H9 (cell line): ENCODE data around the gene CYP2F1. TPM values are rescaled to one million over a fixed set of nuclear protein-coding genes. Genes with fewer than 3 reads are reported as not detected.

Experiments
- DNase-seq: peaks from one replicate; pipeline ENCODE4 v3.0.0-alpha.2; 2017
- H2AFZ ChIP-seq: one replicate; pipeline ENCODE4 v1.6.1; 2013; ENCODE audit warnings: mild to moderate bottlenecking, low read length, control low read depth, moderate library complexity
- H2AK5ac ChIP-seq: 2 replicates; pipeline ENCODE4 v1.6.1; 2013; ENCODE audit warnings: low read length, control low read depth, mixed read lengths; ENCODE audit not compliant: insufficient read length
- H2BK120ac ChIP-seq: one replicate; pipeline ENCODE4 v1.6.1; 2013; ENCODE audit warnings: low read depth, mild to moderate bottlenecking, low read length, control low read depth, inconsistent platforms; ENCODE audit not compliant: poor library complexity, severe bottlenecking
- H2BK12ac ChIP-seq: 2 replicates; pipeline ENCODE4 v1.6.1; 2013; ENCODE audit warnings: low read length, control low read depth, mixed read lengths, low read depth; ENCODE audit not compliant: insufficient read length
- H2BK15ac ChIP-seq: 2 replicates; pipeline ENCODE4 v1.6.1; 2013; ENCODE audit warnings: low read depth, low read length, control low read depth
- H2BK20ac ChIP-seq: one replicate; pipeline ENCODE4 v1.6.1; 2013; ENCODE audit warnings: low read depth, mild to moderate bottlenecking, low read length, control low read depth, inconsistent platforms; ENCODE audit not compliant: poor library complexity, severe bottlenecking
- H2BK5ac ChIP-seq: 2 replicates; pipeline ENCODE4 v1.6.1; 2013; ENCODE audit warnings: low read length, control low read depth, mixed read lengths; ENCODE audit not compliant: insufficient read length
- H3K14ac ChIP-seq: 2 replicates; pipeline ENCODE4 v1.6.1; 2013; ENCODE audit warnings: low read length, control low read depth; ENCODE audit not compliant: insufficient read depth
- H3K18ac ChIP-seq: 2 replicates; pipeline ENCODE4 v1.6.1; 2013; ENCODE audit warnings: low read depth, mild to moderate bottlenecking, mixed read lengths, low read length, control low read depth; ENCODE audit not compliant: insufficient read length
- H3K23ac ChIP-seq: 2 replicates; pipeline ENCODE4 v1.6.1; 2013; ENCODE audit warnings: low read length, control low read depth, mixed read lengths, low read depth; ENCODE audit not compliant: insufficient read length
- H3K23me2 ChIP-seq: 2 replicates; pipeline ENCODE4 v1.6.1; 2013; ENCODE audit warnings: low read depth, mild to moderate bottlenecking, mixed read lengths, low read length, control low read depth; ENCODE audit not compliant: insufficient read length, poor library complexity, severe bottlenecking
- H3K27ac ChIP-seq: 2 replicates; pipeline ENCODE4 v1.5.1; 2013; ENCODE audit warnings: low read length, control low read depth, mixed read lengths, low read depth; ENCODE audit not compliant: insufficient read length
- H3K27me3 ChIP-seq: 2 replicates; pipeline ENCODE4 v1.6.1; 2013; ENCODE audit warnings: low read length, control low read depth, inconsistent platforms; ENCODE audit not compliant: insufficient read depth
- H3K4ac ChIP-seq: 2 replicates; pipeline ENCODE4 v1.6.1; 2013; ENCODE audit warnings: low read depth, mild to moderate bottlenecking, control low read depth, inconsistent platforms, low read length, moderate library complexity
- H3K4me1 ChIP-seq: 2 replicates; pipeline ENCODE4 v1.6.1; 2013; ENCODE audit warnings: low read length, control low read depth, inconsistent platforms; ENCODE audit not compliant: insufficient read depth
- H3K4me2 ChIP-seq: 2 replicates; pipeline ENCODE4 v1.6.1; 2013; ENCODE audit warnings: low read length, control low read depth, mixed read lengths; ENCODE audit not compliant: insufficient read length, insufficient read depth
- H3K56ac ChIP-seq: 2 replicates; pipeline ENCODE4 v1.6.1; 2013; ENCODE audit warnings: low read depth, mild to moderate bottlenecking, mixed read lengths, low read length, control low read depth; ENCODE audit not compliant: insufficient read length
- H3K79me1 ChIP-seq: 2 replicates; pipeline ENCODE4 v1.6.1; 2013; ENCODE audit warnings: low read depth, mild to moderate bottlenecking, moderate library complexity, low read length, control low read depth, inconsistent platforms; ENCODE audit not compliant: insufficient read depth, poor library complexity, severe bottlenecking
- H3K79me2 ChIP-seq: 2 replicates; pipeline ENCODE4 v1.6.1; 2013; ENCODE audit warnings: low read length, control low read depth, inconsistent platforms; ENCODE audit not compliant: insufficient read depth
- H3K9ac ChIP-seq: 2 replicates; pipeline ENCODE4 v1.6.1; 2013; ENCODE audit warnings: low read length, control low read depth, mixed read lengths; ENCODE audit not compliant: insufficient read length; ENCODE audit errors: extremely low read depth
- H3K9me3 ChIP-seq: one replicate; pipeline ENCODE4 v1.6.1; 2013; ENCODE audit warnings: low read depth, low read length, inconsistent platforms; ENCODE audit not compliant: control insufficient read depth
- H3T11ph ChIP-seq: one replicate; pipeline ENCODE4 v1.6.1; 2013; ENCODE audit warnings: mild to moderate bottlenecking, low read length, control low read depth, inconsistent platforms
- H4K20me1 ChIP-seq: one replicate; pipeline ENCODE4 v1.6.1; 2013; ENCODE audit not compliant: control insufficient read depth, insufficient read length, insufficient read depth
- H4K5ac ChIP-seq: 2 replicates; pipeline ENCODE4 v1.6.1; 2013; ENCODE audit warnings: low read depth, mild to moderate bottlenecking, mixed read lengths, low read length, control low read depth; ENCODE audit not compliant: insufficient read length
- H4K8ac ChIP-seq: replicated peaks from 2 replicates; pipeline ENCODE4 v1.6.1; 2013; ENCODE audit warnings: low read length, control low read depth, mixed read lengths, low read depth; ENCODE audit not compliant: insufficient read length
- H4K91ac ChIP-seq: 2 replicates; pipeline ENCODE4 v1.6.1; 2013; ENCODE audit warnings: low read depth, mild to moderate bottlenecking, moderate library complexity, mixed read lengths, low read length, control low read depth; ENCODE audit not compliant: insufficient read length
- H3K27ac Mint-ChIP-seq, 3 experiments: 2 replicates in 2 of 3; 3 replicates in 1 of 3; pipeline ENCODE4 v1.8.0; 2020 to 2021; ENCODE audit warnings: mixed read lengths in 3 of 3, mild to moderate bottlenecking in 1 of 3, moderate library complexity in 1 of 3
- H3K27me3 Mint-ChIP-seq: 2 replicates; pipeline ENCODE4 v1.8.0; 2021; ENCODE audit warnings: low read depth, mild to moderate bottlenecking, moderate library complexity, mixed read lengths
- H3K36me3 Mint-ChIP-seq, 3 experiments: 2 replicates in 2 of 3; 3 replicates in 1 of 3; pipeline ENCODE4 v1.8.0; 2020 to 2021; ENCODE audit warnings: low read depth in 3 of 3, mixed read lengths in 3 of 3; ENCODE audit not compliant: insufficient read depth in 1 of 3
- H3K4me1 Mint-ChIP-seq, 2 experiments: 2 replicates each; pipeline ENCODE4 v1.8.0; 2020; ENCODE audit warnings: mixed read lengths in 2 of 2
- H3K4me3 Mint-ChIP-seq, 2 experiments: 2 replicates in 1 of 2; 3 replicates in 1 of 2; pipeline ENCODE4 v1.8.0; 2020 to 2021; ENCODE audit warnings: mild to moderate bottlenecking in 2 of 2, mixed read lengths in 2 of 2, moderate library complexity in 1 of 2
- H3K9me3 Mint-ChIP-seq, 2 experiments: 2 replicates in 1 of 2; 3 replicates in 1 of 2; pipeline ENCODE4 v1.8.0; 2020; ENCODE audit warnings: mild to moderate bottlenecking in 2 of 2, mixed read lengths in 2 of 2, moderate library complexity in 1 of 2
- CTCF ChIP-seq: fragments of 200-600 bp; sonication (generic); conservative IDR thresholded peaks from 3 replicates; pipeline ENCODE4 v1.8.0; 2021; ENCODE audit warnings: antibody characterized with exemption, mild to moderate bottlenecking
- WGBS: extraction: QIAGEN DNeasy Blood & Tissue Kit; methylation state at CpG from one replicate; pipeline ENCODE4 v1.1.7; 2013; ENCODE audit warnings: missing lambda C conversion rate, low lambda C conversion rate, mixed read lengths; ENCODE audit not compliant: insufficient read length; ENCODE audit errors: extremely low coverage; 5-methylcytosine and 5-hydroxymethylcytosine counted together
- total RNA-seq: library from RNA; stranded (reverse); gene quantifications from 2 replicates; pipeline ENCODE4 v1.2.1, GENCODE V29; 2021

CYP2F1 gene
- total RNA-seq, 1 experiment from 2014 or later, result 0.63 TPM

GRCh38 chr19:41083516-41083915, 30.7 kb upstream of the CYP2F1 start:
- no peak overlapping the region for H3K56ac ChIP-seq
- no peak overlapping the region for H3K4me3 Mint-ChIP-seq
- TF ChIP-seq CTCF, result no peak
- no peak overlapping the region for H3K18ac ChIP-seq
- H3K23ac ChIP-seq, result no peak overlapping the region
- peaks cover 21 to 24% of the 10 kb centered on the region in 2 experiments for H3K9me3 Mint-ChIP-seq
- H3K79me1 ChIP-seq, result no peaks in the 10 kb centered on the region
- WGBS, result no CpG with 5 or more reads among the region's 2 CpGs
- H4K5ac ChIP-seq, result no peak overlapping the region
- H3K9ac ChIP-seq, result no peak overlapping the region
- no peak overlapping the region for H4K91ac ChIP-seq
- H3K27ac ChIP-seq, result no peak overlapping the region
- H2AFZ ChIP-seq, result no peak overlapping the region
- H4K8ac ChIP-seq, result no peak overlapping the region
- peaks cover 2 to 27% (median 5%) of the 10 kb centered on the region in 3 experiments for H3K36me3 Mint-ChIP-seq
- H2BK12ac ChIP-seq, result no peak overlapping the region
- no peak overlapping the region for H3K4me2 ChIP-seq
- no peak overlapping the region for H3K4ac ChIP-seq
- no peak overlapping the region for H3K27ac Mint-ChIP-seq
- no peak overlapping the region for H3T11ph ChIP-seq
- peaks cover 38% of the 10 kb centered on the region for H3K27me3 Mint-ChIP-seq
- no peak for DNase-seq
- H3K4me1 ChIP-seq, result no peaks in the 10 kb centered on the region
- no peak overlapping the region for H2BK15ac ChIP-seq
- peaks cover 4% of the 10 kb centered on the region; the same call in 1 of the 2 replicates for H3K27me3 ChIP-seq
- H4K20me1 ChIP-seq, result no peaks in the 10 kb centered on the region
- H3K79me2 ChIP-seq, result no peaks in the 10 kb centered on the region
- H3K9me3 ChIP-seq, result no peaks in the 10 kb centered on the region
- H3K23me2 ChIP-seq, result no peaks in the 10 kb centered on the region
- H2BK20ac ChIP-seq, result no peak overlapping the region
- H2AK5ac ChIP-seq, result no peak overlapping the region
- peaks cover 3 to 8% of the 10 kb centered on the region in 2 experiments; a peak in 3 of 4 replicates for H3K4me1 Mint-ChIP-seq
- H2BK120ac ChIP-seq, result no peak overlapping the region
- no peak overlapping the region for H2BK5ac ChIP-seq
- no peak overlapping the region for H3K14ac ChIP-seq
